GM21381 (cell line): ENCODE results near the gene TRABD2B.

Source experiments
- ATAC-seq: cut with Tn5 transposase; IDR thresholded peaks from one replicate; pipeline ENCODE4 v1.9.1; 2021; ENCODE audit warnings: mild to moderate bottlenecking, moderate library complexity; ENCODE audit not compliant: unreplicated experiment

The TRABD2B gene

DNA sequence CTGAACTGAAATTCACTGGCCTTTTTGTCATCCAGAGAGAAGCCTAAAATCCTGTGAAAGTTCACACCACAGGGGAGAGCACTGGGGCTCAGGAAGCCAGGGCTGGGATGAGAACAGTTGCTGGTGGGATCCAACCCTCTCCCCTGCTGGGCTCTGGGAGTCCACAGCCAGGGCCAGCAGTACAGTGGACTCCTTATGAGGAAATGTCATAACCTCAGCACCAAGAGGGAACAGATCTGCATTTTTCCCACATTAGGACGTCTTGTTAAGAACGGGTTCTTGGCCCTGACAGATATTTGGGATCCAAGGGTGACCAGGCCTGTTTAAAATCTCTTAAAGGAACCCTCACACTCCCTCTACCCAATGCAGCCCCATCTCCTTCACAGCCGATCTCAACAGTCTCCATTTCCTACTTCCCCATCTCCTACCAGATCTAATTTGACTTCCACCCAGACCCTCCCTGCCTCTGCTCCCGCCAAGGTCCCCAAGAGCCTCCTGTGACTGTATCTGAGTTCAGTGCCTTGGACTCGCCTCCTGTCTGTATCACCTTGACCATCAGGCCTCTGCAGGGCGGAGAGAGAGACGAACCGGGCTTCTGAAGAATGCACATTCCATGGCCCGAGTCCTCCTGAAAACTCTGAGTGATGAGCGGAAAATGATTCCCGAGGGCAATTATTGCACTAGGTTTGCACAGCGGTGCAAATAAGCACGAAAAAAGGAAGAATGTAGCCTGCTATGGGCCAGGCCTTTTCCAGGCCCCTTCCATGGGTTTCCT lies 159.9 kb downstream of the TRABD2B start:
- ATAC-seq = no peak

- ATAC-seq = no peak
Observed at GRCh38 chr1:47835409-47835808, 161.8 kb downstream of the TRABD2B start.

GRCh38 chr1:47834326-47834725 lies 162.9 kb downstream of the TRABD2B start:
- no peak for ATAC-seq

DNA sequence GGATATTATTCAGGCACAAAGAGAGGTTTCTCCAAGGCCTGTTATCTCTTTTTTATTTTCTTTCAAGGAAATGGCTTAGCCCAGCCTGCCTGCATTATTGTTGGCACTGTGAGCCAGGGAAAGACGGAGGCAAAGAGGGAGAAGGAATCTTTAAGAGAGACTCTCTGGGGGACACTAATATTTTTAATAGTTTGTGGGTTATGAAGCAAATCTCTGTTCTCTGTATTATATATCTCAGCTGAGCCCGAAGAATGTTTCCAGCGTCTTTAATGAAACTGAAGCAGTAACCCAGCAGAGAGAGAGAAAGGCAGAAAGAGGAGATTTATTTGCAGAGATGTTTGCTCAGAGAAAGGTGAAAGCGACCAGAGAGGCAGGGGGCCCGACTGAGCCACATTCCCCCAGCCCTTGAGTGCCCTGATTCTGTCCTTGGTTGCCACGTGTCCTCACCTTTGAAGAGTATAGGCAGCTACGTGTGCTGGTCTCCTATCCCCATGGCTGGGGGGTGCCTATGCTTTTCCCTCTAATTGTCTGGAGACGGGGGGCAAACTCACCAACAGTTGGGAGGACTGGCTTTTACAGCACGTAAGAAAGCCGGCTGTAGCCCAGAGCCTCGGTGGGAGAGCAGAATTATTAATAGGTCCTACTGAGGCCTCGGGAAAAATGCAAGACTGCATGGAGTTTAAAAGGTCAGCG lies 166.4 kb downstream of the TRABD2B start:
- ATAC-seq = no peak

DNA sequence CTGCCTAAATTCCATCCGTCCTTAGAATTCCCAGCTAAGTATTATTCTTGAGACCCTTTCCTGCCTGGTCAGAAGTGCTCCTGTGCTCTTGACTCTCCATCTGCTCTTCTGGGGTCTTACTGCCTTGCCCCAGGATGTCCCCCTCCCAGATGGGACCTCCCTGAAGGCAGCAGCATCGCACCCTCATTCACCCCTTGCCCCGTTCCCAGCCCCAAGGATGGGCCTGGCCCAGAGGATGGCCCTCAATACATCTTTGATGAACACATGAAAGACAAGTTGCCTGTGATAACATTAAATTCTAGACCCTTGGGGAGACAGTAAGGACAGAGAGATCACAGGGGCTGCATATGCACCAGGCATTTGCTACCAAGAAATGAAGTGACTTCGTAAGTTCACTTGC lies 167.2 kb downstream of the TRABD2B start:
- no peak for ATAC-seq

GRCh38 chr1:47828978-47829377 lies 168.2 kb downstream of the TRABD2B start:
- no peak for ATAC-seq

GRCh38 chr1:47827109-47827508 lies 170.1 kb downstream of the TRABD2B start:
- no peak for ATAC-seq

GRCh38 chr1:47824716-47825115 lies 172.5 kb downstream of the TRABD2B start:
- ATAC-seq = no peak

- no peak for ATAC-seq
Observed at GRCh38 chr1:47824297-47824696, 172.9 kb downstream of the TRABD2B start.

DNA sequence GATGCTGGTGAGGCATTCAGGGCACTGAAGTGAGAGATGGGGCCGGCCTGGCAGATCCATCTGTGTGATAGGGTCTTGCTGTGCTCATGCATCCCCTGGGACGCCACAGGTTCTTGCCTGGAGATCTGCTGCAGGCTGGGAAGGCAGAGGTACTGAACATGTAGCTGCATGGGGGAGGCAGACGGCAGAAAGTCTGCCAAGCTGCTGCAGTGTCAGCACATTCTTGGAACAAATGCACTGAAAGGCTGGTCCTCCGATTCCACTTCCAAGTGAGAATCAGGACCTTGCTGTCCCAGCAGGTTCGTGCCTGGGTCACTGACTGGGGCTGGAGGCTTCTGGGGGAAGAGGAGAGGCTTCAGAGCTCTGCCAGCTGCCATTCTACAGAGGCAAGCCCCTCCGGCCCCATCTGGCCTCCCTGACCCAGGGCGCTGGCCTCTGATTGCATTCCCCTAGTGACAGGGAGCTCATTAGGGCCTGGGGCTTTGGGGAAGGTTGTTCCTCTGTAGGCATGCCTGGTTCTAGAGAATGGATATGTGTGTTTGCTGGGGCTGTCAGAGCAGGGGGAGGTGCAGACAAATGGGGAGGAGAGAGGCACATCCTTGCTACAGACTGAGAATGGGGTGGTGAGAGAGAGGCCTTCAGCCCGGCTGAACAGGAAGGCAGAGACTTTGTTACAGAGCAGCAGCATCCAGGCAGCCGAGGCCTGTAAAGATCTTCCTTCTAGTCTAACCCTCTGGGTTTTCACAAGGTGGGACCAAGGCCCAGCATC lies 174.0 kb downstream of the TRABD2B start:
- no peak for ATAC-seq

GRCh38 chr1:47821760-47822159 lies 175.4 kb downstream of the TRABD2B start:
- ATAC-seq = no peak

- no peak for ATAC-seq
Observed at GRCh38 chr1:47819574-47819888, 177.7 kb downstream of the TRABD2B start.

DNA sequence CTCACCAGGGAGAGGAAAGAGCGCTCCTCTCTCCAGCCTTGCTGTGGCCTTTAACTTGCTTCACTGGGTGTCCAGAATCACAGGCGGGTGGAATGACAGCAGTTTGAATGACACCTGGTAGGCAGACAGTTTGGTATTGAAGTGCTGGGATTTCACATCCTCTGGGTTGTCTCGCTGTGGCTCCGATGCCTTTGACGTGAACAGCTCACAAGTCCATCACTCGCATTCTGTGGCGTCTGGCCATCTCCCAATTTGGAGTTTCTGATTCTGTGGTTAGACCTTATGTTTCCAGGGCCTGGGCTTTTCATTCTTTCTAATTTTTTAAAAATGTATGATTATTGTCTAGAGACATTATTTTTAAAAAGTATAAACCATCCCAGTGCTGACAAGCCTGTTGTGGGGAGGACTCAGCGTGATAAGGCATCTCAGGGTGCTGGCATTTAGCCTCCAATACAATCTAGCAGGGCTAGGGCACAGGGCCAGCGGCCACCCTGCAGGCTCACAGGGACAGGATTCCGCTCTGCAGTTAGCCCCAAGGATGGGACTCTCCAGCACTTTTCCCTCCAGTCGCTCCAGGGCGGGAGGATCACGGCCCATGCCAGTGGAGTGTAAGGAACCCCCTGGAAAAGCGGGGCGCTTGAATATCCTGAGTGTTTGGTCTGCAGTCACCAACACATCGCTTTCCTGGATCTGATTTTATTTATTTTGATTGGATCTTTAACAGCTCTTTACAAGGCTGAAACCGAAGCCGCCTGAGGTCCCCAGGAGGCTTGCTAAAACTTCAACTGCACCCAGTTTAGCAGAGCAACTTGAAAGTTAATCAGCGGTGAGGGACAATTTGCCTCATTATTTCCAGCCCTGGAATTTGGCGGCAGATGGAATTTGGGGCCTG lies 178.3 kb downstream of the TRABD2B start:
- no peak for ATAC-seq

DNA sequence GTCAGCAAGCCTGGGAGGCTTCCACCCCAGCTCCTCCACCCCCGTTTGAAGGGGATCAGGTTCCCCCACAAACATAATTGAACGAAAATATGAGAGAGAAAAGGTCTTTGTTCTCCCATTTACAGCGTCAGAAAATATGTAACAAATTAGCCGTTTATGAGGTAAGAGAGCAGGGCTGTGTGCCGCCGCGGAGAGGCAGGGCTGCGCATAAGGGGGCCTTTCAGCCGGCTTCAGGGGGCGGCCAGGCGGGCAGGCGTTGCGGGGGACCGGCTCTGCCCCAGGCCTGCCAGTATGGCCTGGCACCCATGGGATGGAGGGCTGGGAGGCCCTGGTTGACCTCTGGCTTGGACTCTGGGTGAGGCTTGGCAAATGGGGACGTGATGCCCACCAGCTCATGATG lies 179.3 kb downstream of the TRABD2B start:
- ATAC-seq = no peak

DNA sequence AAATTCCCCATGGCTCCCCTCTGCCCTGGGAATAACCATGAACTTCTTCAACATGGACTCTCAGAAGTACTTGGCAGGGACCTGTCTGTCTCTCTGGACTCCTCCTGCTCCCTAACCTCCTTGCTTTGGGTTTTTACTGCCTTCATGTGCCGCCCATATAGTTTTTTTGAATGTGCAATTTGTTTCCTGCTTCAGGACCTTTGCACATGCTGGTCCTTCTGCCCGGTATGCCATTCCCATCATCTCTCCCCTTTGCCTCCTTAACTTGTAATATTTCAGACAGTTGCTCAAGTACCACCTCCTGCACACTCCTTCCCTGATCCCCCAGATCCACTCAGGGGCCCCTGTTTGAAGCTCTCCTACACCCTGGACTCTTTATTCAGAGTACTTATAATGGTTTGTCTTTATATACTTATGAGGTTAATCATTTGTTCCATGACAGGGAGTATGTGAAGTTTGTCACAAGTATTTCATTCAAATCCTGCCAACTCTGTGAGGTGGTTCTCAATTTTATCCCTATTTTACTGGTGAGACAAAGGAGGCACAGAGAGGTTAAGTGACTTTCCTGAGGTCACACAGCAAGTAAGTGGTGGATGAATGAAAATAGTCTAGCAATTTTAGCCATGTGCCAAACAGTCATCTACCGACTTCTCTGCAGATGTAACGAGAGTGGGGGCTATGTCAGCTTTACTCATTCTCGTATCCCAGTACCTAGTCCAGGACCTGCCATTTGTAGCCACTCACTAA lies 180.7 kb downstream of the TRABD2B start:
- no peak for ATAC-seq

GRCh38 chr1:47814612-47815395 lies 182.4 kb downstream of the TRABD2B start:
- no peak for ATAC-seq

DNA sequence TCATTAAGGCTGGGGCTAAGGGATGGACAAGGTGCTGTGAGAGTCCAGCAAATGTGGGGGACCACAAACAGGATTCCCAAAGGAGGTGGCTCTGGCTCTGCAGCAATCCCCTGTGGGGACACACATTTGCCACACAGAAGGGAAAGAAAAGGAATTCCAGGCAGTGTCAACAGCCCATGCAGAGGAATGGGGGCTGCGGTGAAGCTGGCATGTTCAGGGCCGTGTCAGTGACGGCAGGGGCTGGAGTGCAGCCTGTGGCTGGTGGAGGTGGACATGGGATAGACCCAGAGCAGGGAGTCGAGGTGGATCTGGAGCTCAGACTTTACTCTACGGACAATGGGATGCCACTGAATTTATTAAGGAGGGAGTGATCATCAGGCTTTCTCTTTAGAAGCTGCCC lies 183.2 kb downstream of the TRABD2B start:
- ATAC-seq = no peak

- ATAC-seq = no peak
Observed at GRCh38 chr1:47812904-47813514, 184.2 kb downstream of the TRABD2B start.
